IMR-90 (cell line): ENCODE measurements around the gene SPATA21.

Experiments used
- BHLHE40 ChIP-seq: fragments of 150-350 bp; IDR thresholded peaks from 2 replicates; pipeline ENCODE4 v1.6.1; 2016; ENCODE audit warnings: mild to moderate bottlenecking, low read depth, low read length
- CEBPB ChIP-seq: IDR thresholded peaks from 2 replicates; pipeline ENCODE4 v1.6.1; 2012; ENCODE audit warnings: low read depth, low read length, improper control_type of control experiment
- CHD1 ChIP-seq: IDR thresholded peaks from 2 replicates; pipeline ENCODE4 v1.6.1; 2012; ENCODE audit warnings: low read depth, low read length, improper control_type of control experiment
- CTCF ChIP-seq: conservative IDR thresholded peaks from 2 replicates; pipeline ENCODE4 v1.5.1; 2012; ENCODE audit warnings: mild to moderate bottlenecking, low read depth, low read length, improper control_type of control experiment
- FOS ChIP-seq: fragments of 150-350 bp; IDR thresholded peaks from 2 replicates; pipeline ENCODE4 v1.6.1; 2016; ENCODE audit warnings: low read depth, low read length
- MAFK ChIP-seq: IDR thresholded peaks from 2 replicates; pipeline ENCODE4 v1.6.1; 2012; ENCODE audit warnings: low read depth, low read length, improper control_type of control experiment
- MAZ ChIP-seq: IDR thresholded peaks from 2 replicates; pipeline ENCODE4 v1.6.1; 2012; ENCODE audit warnings: low read depth, mild to moderate bottlenecking, low read length, improper control_type of control experiment, moderate library complexity, borderline replicate concordance
- POLR2A ChIP-seq: IDR thresholded peaks from 2 replicates; pipeline ENCODE4 v1.6.1; 2012; ENCODE audit warnings: mild to moderate bottlenecking, low read depth, low read length
- RAD21 ChIP-seq: IDR thresholded peaks from 2 replicates; pipeline ENCODE4 v1.6.1; 2012; ENCODE audit warnings: low read length, improper control_type of control experiment
- RFX5 ChIP-seq: IDR thresholded peaks from 2 replicates; pipeline ENCODE4 v1.8.0; 2012; ENCODE audit warnings: low read depth, mild to moderate bottlenecking, low read length, moderate library complexity
- SMC3 ChIP-seq: fragments of 150-350 bp; IDR thresholded peaks from 2 replicates; pipeline ENCODE4 v1.6.1; 2016; ENCODE audit warnings: low read depth, mild to moderate bottlenecking, antibody characterized with exemption, low read length, moderate library complexity
- USF2 ChIP-seq: fragments of 150-350 bp; IDR thresholded peaks from 2 replicates; pipeline ENCODE4 v1.6.1; 2017; ENCODE audit warnings: mild to moderate bottlenecking, antibody characterized with exemption, low read length, low read depth

- TF ChIP-seq CTCF (no peak), RAD21 (no peak), POLR2A (no peak), USF2 (no peak), FOS (no peak), MAFK (no peak), BHLHE40 (no peak), CHD1 (no peak), SMC3 (no peak), CEBPB (no peak), RFX5 (no peak), MAZ (no peak)
Observed at GRCh38 chr1:16376971-16377370, 60.3 kb downstream of the SPATA21 start.
